NCI-H2107 treated with DMSO at 0.1 percent for 48 hours (cell line): ENCODE results near the gene ENPP6.
"Not testable (repeated sequence)": the region's sequence is repeated elsewhere in the genome, so short reads cannot be mapped to it uniquely, and the experiment has no call there.

Experiments
- DNase-seq: peaks from one replicate; lab custom pipeline; 2025; ENCODE audit not compliant: unreplicated experiment; lab: John Stamatoyannopoulos, UW

ENPP6 gene

DNA sequence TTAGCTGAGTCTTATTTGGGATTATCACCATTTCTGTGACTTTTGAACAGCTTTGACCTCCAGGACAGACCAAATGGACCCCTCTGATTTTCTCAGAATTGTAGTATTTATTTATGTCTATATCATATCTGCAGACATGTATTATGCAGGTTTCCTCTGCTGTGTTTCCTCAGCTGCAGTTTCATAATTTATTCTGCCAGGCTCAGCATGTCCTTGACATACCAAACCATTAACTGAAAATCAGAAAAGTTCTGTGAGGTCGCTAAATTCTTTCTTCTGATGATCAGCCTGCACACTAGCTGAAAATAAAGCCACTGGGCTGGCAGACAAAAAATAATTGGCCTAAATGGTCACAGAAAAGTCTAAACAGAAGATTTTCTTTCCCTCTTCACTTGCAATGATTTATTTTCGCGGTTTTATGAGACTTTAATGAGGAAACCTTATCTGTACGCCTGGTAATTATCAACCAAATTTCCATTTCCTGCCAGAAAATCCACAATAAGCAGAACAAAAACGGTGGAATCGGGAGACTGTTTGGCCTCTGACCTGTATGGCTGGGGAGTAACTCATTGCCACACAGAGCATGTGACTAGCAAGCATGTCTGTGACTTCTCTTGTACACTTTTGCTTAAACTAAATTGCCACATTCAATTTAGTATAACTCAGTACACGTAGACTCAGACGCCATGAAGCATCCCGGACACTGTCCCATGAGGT, 150.9 kb downstream of the ENPP6 start:
- no peak for DNase-seq

DNA sequence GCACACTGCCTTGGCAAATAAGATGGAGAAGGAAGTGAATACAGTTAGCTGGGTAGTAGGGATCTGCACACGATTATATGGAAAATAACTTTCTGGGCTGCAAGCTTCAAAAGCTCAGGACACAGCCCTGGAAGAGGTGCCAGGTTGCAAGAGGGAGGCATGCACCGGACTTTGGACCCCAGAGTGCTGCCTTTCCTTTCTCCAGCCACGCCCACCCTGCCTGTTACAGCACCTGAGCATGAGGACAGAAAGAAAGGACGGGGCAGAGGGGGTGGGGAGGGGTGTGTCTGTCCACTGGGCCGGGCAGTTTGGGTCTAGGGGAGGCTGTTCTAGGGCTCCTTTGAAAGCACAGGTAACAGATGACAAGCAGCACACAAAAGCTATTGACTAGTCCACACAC, 152.8 kb downstream of the ENPP6 start:
- no peak for DNase-seq

DNA sequence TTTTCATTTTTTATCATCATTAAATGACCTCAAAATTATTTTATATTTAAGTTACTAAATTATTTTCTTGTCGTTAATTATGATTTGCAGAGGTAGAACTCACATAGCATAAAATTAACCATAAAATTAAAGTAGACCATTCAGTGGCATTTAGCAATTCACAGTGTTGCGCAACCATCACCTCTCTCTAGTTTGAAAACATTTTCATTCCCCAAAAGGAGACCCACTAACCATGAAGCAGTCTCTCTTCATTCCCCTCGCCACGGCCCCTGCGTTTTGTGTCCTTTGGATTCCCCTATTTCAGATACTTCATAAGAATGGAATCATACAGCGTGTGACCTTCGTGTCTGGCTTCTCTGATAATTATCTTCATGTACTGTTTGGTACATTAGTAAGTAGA, 154.9 kb downstream of the ENPP6 start:
- no peak for DNase-seq

DNA sequence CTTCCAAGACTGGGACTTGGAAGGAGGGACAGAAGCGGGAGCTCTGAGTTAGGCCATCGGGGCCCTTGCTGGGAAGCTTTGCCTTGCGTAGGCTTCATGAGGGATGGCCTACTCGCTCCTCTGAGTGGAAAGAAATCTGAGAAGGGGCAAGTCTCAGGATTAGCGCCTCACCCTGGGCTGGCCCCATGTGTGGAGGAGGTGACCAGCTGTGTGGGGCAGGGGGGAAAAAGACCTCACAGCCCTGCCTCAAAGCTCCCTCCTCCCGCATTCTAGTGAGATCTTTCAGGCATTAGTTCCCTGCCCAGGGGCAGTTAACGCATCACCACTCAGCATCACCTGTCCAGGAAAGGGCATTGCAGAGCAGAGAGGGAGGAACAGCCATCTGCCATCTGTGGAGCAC, 156.1 kb downstream of the ENPP6 start:
- DNase-seq, result no peak

DNA sequence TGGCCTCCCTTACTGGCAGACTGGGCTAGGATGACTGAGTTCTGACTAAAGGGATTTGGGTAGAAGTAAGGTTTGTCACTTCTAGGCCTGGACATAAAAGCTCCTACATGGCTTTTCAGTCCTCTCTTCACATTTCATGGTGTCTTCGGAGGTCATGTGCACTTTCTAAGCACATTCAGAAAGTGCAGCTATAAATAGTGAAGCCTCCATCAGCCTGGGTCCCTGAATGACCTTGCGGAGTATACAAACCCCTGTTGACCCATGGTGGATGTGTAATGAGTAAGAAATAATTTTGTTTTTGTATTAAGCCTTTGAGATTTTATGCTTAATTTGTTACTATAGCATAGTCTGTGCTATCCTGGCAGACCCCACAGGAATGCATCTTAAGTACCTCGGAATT, 158.6 kb downstream of the ENPP6 start:
- no peak for DNase-seq

DNA sequence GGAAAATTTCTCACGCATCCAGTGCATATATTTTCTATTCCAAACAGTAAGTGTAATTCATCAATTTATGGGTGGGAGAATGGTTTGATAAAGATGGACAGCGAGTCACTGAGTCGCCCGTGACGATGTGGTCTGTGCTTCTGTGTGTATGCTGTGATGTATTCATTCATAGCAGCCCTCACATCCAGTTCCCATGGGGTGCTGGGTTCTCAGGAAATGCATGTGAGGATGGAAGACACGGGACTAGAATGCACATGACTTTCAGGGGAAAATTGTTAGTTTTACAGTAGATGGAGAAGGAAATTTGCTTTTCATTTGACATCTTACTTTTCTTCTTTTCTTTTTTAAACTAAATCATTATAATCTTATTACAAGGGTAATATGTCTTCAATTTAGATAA, 159.6 kb downstream of the ENPP6 start:
- DNase-seq, result no peak

DNA sequence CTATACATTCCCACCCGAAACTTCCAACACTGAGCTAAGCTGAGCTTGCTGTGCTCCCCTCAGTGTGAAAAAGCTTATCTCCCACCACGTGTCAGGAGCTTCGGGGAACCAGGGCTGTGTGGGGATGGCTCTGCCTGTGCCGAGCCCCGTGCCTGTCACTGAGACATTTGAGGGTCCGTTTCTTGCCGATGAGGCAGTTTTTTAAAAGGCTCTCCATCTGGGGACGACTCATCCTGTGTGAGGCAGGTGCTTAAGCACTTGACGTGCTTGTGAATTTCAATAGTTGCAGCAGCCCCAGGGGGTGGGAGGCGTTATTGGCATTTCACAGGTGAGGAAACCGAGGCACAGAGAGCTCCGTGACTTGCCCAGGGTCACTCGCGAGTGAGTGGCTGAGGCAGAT, 160.8 kb downstream of the ENPP6 start:
- no peak for DNase-seq

DNA sequence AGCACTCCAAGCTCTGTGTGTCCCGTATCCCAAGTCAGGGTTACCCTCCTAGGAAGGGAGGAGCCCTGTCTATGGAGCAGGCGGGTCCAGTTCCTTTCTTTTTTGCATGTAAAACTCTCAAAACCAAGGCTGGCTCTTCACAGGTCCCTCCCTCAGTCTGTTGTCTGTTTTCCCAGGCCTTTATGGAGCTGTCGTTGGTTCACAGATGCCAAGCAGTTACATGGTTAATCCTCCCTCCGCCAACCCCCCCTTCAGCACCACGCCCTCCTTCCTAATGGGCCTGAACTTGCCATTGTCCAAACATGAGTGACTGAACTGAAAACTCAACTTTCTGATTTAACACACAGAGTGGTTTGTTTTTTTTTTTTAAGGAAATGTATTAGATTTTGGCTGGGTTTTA, 164.2 kb downstream of the ENPP6 start:
- no peak for DNase-seq

DNA sequence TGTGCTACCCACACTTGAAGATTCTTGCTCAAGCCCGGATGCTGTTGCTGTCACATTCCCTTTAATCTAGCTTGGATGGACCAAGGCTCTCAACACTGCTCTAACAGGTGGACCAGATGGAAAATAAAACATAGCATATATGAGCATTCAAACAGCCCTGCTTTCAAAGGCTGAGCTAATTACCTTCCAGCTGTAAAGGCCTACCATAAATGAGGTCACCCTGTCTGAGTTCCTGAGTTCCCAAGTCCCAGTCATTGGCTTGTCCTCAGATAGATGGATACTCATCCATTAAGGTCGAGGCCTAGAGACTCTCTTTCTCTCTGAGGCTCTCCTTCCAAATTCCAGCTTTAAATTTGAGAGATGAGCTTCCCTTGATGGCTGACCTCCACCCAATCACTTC, 165.1 kb downstream of the ENPP6 start:
- DNase-seq, result no peak

DNA sequence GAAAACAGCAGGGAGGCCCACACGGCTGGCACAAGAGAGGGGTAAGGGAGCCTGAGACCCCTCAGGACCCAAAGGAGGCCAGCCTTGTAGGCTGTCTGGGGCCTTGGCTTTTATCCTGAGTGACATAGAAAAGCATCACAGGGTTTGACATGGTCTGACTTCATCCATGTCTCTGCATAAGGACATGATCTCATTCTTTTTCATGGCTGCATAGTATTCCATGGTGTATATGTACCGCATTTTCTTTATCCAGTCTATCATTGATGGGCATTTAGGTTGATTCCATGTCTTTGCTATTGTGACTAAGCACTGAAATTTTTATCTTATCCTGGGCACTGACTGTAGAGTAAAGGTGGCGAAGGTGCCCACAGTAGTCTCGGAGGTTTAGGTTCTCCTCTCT, 166.4 kb downstream of the ENPP6 start:
- not testable (repeated sequence) for DNase-seq

DNA sequence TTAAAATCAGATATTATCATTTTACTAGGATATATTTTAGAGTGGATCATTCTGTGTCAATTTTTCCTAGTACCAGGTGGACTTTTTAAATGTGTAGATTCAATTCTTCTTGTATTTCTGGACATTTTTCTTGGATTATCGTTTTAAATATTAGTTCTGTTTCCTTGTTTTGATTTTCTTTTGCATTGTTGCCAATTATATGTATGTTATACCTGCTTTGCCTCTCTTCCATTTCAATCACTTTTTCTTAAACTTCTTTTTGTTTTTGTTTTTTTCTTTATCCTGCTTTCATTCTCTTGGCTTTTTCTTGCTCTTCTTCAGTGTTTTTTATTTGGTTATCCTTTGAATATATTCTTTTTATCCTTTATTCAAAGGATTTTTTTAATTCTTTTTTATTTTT, 171.5 kb downstream of the ENPP6 start:
- no peak for DNase-seq

DNA sequence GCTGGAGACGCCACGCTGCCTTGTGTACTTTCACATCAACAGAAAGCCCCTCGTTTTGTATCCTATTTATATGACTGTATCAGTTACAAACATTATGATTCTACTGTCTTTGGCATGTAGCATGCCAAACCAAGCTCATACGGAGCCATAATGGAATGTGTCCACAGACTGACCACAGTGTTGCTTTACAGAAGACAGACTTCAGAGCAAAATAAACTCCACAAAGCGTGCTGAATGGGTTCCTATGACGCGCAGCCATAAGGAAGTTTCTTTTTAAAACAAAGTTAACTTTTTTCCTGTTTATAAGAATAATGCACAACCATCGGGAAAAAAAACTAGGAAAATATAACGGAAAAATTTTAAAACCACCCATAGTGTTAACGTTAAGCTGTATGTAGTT, 176.5 kb downstream of the ENPP6 start:
- no peak for DNase-seq

DNA sequence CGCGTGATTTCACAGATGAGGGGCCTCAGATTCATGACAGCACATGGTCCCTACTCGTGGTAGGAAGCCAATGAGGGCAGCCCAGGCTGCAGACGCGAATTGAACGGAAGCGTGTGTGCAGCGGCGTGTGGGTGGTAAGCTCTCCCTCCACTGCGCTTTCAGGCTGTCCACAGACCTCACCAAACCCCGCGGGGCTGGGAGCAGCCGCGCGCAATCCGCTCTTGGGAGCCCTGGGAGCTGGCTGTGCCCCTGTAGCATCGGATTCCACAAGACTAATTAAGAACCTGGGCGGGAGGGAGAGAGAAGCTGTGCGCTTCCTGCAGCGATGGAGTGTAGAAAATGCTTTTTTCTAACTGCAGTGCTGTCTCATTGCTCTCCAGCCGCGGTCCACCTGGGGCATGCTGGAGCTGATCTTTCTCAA, 177.7 kb downstream of the ENPP6 start:
- DNase-seq, result no peak
